ENCODE measurements around the gene RER1.
A peak's percentile ranks its signal among the peaks of the same experiment; 100 is the strongest.

RER1 gene

DNA sequence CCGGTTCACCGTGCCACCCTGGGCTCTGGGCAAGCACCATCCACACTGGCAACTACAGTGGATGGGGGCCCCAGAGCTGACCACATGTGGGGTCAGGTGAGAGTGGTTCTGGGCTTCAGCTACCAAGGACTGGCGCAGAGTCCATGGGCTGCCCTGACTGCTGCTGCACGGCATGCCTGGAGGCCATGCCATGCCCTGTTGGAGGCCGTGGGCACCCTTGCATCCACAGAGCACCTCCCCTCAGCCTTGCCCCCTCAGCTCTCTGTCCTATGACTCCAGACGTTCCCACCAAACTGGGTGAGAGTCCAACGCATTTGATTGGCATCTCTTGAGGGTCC lies 15.7 kb upstream of the RER1 start:
- DNase-seq (ENCODE audit: low read depth in 2 of 2): no peak

GRCh38 chr1:2376261-2376741 lies 15.3 kb upstream of the RER1 start:
- no peak for DNase-seq (ENCODE audit: low read depth in 2 of 2)

- DNase-seq (ENCODE audit: low read depth in 2 of 2): no peak
Observed at GRCh38 chr1:2376931-2377672, 14.5 kb upstream of the RER1 start.

- DNase-seq (ENCODE audit: low read depth in 2 of 2): no peak
Observed at GRCh38 chr1:2377751-2378440, 13.7 kb upstream of the RER1 start.

DNA sequence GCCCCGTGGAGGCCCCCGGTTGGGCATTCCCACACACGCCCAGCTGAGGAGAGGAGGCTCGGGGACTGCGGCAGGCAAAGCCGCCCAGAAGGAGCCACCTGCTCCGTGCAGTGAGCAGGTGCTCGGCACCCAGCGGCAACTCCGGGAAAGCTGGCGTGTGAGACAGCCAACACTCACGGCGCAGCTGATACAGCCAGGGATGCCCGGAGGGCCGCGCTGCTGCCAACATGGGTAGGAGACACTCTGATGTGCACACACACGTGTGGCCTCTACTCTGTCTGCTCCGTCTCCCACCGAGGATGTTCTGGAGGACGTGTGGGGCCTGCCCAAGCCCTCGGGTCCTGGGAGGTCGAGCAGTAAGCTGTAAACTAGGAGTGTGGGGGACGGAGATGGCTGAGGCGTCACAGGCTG lies 13.2 kb upstream of the RER1 start:
- DNase-seq (ENCODE audit: low read depth in 2 of 2): no peak

GRCh38 chr1:2378956-2379732 lies 12.5 kb upstream of the RER1 start:
- DNase-seq (ENCODE audit: low read depth in 2 of 2): no peak

DNA sequence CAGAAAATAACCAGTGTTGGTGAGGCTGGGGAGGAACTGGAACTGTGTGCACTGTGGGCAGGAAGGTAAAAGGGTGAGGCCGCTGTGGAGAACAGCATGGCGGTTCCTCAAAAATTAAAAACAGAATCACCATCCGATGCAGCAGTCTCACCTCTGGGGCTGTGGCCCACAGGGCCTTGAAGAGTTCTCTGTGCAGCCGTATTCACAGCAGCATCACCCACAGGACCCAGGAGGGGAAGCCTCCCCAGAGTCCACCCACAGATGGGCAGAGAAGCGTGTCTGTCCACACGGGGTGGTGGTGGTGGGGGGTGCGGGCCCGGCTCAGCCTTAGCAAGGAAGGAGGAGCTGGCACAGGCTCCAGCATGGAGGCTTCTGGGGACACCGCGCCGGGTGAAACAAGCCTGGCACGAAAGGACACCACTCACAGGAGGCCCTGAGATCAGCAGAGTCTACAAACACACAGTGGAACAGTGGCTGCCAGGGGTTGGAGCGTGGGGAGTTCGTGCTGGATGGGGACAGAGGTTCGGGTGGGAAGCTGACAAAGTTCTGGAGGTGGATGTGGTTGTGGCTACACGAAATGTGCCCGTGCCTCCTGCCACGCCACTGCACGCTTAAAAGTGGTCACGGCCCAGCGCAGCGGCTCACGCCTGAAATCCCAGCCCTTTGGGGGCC lies 11.8 kb upstream of the RER1 start:
- DNase-seq (ENCODE audit: low read depth in 2 of 2): no peak

DNA sequence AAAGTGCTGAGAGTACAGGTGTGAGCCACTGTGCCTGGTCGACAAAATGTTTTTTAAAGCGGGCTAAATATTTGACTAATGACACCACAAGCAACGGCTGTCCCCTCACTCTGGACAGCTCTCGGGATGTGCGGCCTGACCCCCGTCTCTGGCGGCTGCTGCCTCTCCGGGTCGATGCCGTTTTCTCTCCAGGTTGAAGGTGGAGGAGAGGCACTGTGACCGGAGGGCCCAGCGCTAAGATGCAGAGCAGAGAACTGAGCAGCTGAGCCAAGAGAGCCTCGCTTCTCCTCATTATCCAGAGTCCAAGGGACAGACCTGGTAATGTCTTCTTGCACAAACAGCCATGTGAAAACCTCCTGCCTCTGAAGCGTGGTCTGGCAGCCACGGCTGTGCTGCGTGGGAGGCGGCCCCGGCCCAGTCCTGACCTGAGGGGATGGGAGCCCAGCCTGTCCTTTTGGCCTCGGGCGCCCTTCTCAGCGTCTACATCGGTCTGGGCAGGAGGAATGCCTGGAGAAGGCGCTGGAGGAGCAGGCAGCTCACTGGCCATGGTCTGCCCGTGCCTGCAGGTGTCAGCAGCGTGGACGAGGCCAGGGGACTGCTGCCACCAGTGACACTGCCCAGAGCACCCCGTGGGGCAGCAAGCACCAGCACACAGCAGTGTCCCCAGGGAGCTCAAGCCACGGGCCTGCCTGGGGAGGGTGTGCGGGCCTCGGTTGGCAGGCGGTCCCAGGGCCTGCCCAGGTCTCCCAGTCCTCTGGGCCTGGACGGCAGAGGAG lies 10.6 kb upstream of the RER1 start:
- no peak for DNase-seq (ENCODE audit: low read depth in 2 of 2)

GRCh38 chr1:2381741-2382620 lies 9.7 kb upstream of the RER1 start:
- peak; percentile 52 to 59 for DNase-seq (ENCODE audit: low read depth in 2 of 2)

- no peak for DNase-seq (ENCODE audit: low read depth in 2 of 2)
Observed at GRCh38 chr1:2382621-2383361, 8.8 kb upstream of the RER1 start.

GRCh38 chr1:2383576-2383975 lies 8.1 kb upstream of the RER1 start:
- no peak for DNase-seq (ENCODE audit: low read depth in 2 of 2)

DNA sequence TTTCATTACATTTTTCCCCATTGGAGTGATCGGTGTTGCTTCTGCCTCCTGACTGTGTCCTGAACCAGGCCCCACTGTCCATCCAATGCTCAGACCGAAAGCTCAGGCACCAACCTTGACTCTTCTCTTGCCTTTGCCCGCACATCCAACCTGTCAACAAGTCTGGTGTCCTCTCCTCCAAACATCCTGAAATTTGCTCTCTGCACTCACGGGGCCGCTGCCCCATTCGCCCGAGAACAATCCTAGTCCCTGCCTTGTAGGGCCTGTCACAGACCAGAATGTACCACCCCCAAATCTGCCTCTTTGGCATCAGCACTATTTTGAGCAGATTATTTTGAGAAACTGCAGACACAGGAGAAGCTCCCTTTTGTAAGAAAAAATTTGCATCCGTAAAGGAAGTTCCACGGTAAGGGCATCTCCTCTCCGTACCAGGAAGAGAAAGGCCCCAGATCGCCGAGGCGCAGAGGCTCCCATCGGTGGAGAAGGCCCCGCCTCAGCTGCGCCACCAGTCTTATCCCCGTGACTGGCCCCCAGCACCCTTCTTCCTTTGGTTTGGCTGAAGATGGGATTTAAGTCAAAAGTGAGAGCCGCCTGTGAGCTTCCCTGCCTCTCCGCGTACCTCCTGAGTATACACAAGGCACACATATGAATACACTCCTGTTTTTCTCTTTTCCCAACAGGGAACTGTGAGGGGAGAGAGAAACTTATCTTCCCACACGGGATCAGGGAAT lies 7.3 kb upstream of the RER1 start:
- no peak for DNase-seq (ENCODE audit: low read depth in 2 of 2)

DNA sequence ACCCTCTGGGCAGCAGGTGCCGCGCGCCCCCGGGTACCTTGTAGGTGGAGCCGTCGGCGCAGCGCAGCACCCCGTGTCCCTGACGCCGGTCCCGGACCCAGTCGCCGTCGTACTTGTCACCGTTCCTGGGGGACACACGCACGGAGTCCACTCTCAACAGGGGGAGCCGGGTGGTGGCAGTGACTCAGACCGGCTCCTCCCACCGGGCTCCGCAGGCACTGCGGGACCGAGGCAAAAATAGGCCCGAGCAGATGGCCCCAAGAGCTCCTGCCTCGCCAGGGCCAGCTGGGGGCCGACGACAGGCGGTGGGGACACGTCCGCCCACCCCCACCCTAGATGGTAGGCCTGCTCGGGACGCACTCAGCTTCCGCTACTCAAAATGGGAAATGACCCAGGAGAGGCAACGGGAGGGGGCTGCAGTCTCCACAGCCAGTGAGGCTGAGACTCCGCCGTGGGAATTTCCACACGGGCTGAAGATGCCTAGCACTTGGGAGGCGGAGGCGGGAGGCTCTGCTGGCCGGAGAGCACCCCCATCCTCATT lies 6.6 kb upstream of the RER1 start:
- DNase-seq (ENCODE audit: low read depth in 2 of 2): no peak

GRCh38 chr1:2385606-2386280 lies 5.9 kb upstream of the RER1 start:
- no peak for DNase-seq (ENCODE audit: low read depth in 2 of 2)

DNA sequence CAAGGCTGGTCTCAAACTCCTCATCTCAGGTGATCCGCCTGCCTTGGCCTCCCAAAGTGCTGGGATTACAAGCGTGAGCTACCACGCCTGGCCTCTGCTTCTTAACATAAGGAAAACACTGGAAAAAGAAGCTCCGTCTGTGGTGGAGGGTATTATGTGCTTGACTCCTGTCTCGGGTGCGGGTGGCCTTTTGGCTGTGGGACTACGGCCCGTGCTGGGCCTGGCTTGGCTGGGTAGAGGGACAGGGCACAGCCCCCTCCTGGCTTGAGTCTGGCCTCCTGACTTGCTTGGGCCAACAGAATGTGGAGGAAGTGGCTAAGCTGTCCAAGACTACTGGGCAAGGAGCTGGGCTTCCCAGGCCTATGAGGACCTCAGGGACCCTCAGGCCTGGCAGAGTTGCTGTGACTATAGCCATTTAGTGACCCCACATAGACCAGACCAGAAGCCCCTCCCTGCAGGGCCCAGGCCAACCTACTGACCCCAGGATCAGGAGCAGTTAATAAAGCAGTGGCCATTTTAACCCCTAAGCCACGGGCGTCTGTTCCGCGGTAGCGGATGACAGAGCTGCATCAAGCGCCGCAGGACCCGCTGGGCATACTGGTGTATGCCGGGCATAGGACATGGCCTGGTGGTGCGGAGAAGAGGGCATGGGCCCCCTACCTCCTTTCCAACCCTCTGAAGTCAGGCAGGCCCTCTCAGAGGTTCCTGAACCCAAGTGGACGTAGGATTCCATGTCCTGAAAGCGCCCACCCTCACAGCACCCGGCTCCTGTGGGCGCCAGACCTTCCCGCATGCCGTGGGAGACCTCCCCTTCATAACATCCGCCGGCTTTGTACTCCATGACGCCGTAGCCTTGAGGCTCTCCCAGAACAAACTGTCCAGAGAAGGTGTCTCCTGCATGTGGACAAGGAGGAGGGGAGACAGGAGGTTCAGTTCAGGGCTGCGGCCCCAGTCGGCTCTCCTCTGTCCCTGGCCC lies 4.7 kb upstream of the RER1 start:
- DNase-seq (ENCODE audit: low read depth in 2 of 2): no peak

- DNase-seq (ENCODE audit: low read depth in 2 of 2): no peak
Observed at GRCh38 chr1:2388004-2388913, 3.4 kb upstream of the RER1 start.
